Raji (cell line): ENCODE measurements around the gene TBCC.
A peak's percentile ranks its signal among the peaks of the same experiment; 100 is the strongest.

Source experiments
- POLR2A ChIP-seq: IDR thresholded peaks from 2 replicates; pipeline ENCODE4 v1.6.1; 2011; ENCODE audit warnings: low read depth, low read length, control low read depth; ENCODE audit not compliant: insufficient read depth

The TBCC gene

GRCh38 chr6:42745640-42746462 lies at the start of gene TBCC:
TSS of gene TBCC (minus strand) at chr6:42746103. CDS start at chr6:42746073, 30 bp downstream.
- peak; percentile 96 for TF ChIP-seq POLR2A

DNA sequence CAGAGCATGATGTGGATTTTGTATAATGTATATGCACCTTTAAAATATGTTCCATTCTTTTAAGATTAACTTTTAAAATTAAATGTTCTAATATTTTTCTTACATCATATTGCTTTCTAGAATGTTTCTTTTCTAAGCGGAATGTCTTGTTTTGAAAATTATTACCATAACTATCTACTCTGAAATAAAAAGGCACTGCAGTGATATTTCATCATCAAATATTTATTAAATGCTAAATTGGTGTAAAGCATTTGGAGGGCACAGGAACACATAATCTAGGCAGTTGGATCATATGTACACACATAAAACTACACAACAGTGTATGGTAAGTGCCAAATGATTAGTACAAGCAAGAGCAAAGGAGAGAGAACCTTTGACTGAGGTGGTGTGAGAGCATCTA lies 49.7 kb upstream of the TBCC start:
- no peak for TF ChIP-seq POLR2A

GRCh38 chr6:42791706-42792320 lies 45.9 kb upstream of the TBCC start:
- TF ChIP-seq POLR2A: no peak

DNA sequence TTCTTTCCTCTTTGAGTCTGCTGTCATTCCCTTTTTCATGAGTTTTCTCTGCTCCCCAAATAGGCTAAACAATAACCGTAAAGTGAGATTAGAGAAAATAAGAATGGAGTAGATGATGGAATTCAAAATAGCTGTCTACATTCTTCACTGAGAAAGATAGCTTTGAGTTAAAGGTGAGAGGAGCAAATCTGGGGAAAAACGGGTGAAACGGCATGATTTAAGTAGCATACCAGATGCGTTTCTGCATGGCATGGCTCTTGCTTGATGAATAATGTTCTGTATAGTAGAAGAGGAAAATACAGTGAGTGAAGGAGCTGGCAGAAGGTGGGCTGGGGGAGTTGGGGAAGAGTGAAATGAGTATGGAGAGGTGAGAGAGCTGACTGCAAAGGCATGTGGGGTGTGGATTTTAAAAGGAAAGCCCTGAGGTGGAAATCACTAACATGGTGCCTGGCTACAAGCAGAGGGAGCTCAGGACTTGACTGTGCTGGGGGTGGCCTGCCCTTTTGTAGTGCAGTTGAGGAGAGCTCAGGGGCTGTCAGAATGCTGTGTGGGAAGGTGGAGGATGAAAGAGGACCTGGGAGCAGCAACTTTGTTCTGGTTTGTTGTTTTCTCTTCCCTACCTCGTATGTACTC lies 44.8 kb upstream of the TBCC start:
- no peak for TF ChIP-seq POLR2A

DNA sequence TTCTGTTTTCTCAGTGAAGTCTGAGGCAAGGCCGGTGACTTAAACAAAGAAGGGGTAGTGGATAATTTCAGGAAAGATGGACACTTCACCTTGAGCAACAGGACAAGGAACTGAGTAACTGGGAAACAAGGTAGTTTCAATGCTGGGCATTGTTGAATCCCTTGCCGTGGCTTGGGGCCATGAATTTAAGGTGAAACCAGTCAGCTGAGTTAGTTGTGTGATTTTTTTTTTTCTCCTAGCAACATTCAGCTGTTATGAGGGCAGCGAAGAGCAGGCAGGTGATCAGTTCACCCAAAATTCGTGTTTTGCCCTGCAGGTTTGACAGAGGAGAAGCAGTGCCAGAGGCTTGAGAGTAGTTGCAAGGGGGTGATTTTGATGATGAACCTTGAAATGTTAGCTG lies 42.8 kb upstream of the TBCC start:
- no peak for TF ChIP-seq POLR2A

- TF ChIP-seq POLR2A: no peak
These were observed 41.2 kb upstream of the TBCC start for GRCh38 chr6:42787063-42787472.

DNA sequence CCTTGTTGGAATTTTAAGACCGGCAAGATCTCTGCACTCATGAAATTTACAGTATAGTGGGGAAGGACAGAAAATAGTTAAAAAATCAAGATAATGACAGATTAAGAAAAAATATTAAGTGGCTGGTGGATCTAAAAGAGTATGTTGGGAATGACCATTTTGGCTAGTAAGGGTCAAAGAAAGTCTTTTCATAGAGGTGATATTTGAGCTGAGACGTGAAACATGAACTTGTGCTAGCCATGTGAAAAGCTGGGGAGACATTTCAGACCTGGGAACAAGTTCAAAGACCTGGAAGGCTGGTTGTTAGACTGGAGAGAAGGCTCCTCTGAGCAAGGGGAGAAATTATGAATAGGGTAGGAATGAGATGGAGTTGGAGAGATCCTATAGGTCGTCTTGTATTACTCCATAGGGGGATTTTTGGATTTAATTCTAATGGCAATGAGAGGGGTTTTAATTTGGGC lies 40.7 kb upstream of the TBCC start:
- no peak for TF ChIP-seq POLR2A

DNA sequence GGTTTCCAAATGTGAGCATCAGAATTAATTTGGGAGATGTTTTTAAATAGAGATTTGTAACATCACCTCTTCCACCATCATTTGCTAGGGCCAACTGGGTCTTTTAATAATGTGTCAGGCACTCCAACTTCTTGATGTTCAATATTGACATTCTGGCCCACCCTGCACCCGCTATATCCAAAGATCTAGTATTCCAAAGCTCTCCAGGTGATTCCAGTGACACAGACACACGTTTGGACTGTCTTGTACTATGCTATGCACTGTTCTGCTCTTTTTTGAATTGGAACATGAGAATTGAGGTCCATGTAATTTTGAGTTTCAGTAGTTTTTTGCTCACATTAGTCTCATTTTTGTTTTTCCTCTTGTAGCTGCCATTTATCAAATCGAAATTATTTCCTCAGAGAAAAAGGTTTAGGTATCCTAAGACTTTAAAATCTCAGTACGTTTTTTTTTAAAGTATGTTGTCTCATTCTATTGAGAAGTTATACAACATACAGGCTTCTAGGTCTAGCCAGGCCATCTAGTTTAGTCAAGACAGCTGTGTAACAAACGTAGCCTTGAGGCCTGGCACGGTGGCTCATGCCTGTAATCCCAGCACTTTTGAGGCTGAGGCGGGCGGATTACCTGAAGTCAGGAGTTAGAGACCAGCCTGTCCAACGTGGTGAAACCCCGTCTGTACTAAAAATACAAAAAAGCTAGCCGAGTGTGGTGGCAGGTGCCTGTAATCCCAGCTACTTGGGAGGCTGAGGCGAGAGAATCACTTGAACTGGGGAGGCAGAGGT lies 39.0 kb upstream of the TBCC start:
- TF ChIP-seq POLR2A: no peak

GRCh38 chr6:42783876-42784642 lies 38.2 kb upstream of the TBCC start:
- TF ChIP-seq POLR2A: no peak

DNA sequence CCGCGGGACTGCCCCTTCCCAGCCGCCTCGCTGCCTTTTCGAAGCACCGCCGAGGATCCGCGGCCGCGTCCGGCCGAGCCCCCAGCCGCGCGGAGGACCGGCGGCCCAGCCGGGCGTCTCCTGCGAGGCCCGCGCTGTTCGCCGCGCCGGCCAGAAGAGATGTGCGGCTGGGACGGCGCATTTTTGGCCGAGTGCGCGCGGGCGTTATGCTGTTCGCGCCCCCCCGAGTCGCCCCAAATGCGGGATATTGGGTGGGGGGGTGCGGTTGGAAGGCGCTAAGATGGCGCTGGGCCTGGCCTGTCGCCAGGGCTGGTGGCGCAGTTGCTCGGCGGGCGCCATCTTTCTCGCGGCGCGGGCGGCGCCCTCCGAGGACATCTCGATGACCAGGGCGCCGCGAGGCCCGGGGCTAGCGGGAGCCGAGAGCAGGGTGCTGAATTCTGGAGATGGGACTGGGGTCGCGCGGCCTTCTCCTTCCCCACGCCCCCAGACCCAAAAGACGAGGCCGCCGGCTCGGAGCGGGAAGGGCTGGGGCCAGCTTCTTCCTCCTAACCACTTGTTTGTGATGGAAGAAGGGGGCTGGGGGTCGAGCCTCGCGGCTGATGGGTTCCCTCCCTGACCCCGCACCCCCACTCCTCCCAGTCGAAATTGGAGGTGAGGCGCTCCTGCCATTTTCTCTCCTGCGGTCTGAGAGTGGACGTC lies 37.4 kb upstream of the TBCC start:
- peak; percentile 44 for TF ChIP-seq POLR2A

DNA sequence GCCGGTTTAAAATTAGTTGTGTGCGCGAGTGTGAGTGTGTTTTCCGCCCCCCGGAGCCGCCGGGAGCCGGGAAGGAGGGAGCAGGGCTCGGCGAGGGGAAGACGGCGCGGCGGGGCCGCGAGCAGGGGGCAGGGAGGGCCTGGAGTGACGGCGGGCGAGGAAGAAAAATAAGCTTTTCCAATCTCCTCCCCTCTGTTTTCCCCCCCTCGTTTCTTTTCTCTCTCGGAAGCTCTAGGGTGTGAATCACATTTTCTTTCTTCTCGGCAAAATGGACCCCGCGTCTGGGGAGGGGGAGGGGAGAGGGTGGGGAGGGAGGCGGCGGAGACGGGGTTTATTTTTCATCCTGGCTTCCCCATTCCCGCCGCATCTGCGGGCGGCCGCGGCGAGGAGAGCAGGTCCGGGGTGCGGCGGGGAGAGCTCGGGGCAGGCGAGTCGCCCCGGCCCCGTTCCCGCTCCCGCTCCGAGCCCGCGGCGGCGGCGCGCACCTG lies 36.8 kb upstream of the TBCC start:
- TF ChIP-seq POLR2A: peak; percentile 40; the same call in 1 of the 2 replicates

DNA sequence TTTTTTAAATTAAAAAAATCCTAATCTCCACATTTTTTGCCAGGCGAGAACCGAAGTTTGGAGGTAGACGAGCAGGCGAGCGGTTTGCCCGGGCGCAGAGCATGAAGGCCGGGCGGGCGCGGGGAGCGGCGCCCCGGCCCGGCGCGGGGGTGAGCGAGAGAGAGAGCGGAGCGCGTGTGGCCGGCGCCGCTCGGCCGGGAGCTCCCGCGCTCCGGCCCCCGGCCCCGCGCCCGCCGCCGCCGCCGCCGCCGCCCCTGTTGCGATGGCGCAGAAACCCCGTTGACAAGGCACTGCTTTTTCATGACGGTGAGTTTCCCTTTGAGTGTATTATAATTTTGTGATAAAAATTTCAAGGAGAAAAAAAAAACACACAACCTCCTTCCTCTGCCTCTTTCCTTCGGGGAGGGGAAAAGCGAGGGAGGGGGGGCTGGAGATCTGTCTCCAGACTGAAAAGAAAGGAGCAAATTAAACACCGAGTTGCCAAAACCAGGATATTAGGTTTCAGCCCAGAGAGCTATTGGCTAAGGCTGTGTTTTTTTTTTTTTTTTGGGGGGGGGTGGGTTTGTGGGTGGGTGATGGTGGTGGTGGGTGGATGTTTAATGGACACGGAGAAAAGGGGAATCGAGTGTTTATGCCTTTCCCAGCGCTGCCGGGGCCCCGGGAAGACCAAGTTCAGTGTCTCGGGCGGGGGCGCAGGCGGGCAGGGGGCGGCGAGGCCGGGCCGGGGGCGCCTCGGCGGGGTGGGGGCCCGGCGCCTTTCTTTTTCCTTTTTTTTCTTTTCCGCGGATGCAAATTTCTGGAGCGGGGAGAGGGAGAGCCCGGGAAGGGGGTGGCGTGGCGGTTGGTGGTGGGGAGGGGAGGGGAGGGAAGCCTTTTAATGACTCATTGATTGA lies 36.1 kb upstream of the TBCC start, which contains the start of gene BICRAL:
BICRAL (plus strand) TSS at position 257 of the 893 bp plus-strand sequence. CDS start 39,971 bp downstream, outside the sequence.
- no peak for TF ChIP-seq POLR2A

GRCh38 chr6:42781546-42781795 lies 35.6 kb upstream of the TBCC start:
- peak; percentile 44; the same call in 1 of the 2 replicates for TF ChIP-seq POLR2A
